HG03521 (cell line): Measurements from ENCODE around the gene SLCO2A1.
A peak's percentile ranks its signal among the peaks of the same experiment; 100 is the strongest.

Experiments used
- ATAC-seq: cut with Tn5 transposase; IDR thresholded peaks from one replicate; pipeline ENCODE4 v1.9.1; 2021; ENCODE audit warnings: mild to moderate bottlenecking, moderate library complexity; ENCODE audit not compliant: unreplicated experiment

The SLCO2A1 gene

GRCh38 chr3:133935843-133936769 lies 93.6 kb downstream of the SLCO2A1 start:
- ATAC-seq: no peak

- ATAC-seq: no peak
These were observed 94.5 kb downstream of the SLCO2A1 start for GRCh38 chr3:133934996-133935842.

GRCh38 chr3:133934073-133934970 lies 95.4 kb downstream of the SLCO2A1 start:
- ATAC-seq: no peak

DNA sequence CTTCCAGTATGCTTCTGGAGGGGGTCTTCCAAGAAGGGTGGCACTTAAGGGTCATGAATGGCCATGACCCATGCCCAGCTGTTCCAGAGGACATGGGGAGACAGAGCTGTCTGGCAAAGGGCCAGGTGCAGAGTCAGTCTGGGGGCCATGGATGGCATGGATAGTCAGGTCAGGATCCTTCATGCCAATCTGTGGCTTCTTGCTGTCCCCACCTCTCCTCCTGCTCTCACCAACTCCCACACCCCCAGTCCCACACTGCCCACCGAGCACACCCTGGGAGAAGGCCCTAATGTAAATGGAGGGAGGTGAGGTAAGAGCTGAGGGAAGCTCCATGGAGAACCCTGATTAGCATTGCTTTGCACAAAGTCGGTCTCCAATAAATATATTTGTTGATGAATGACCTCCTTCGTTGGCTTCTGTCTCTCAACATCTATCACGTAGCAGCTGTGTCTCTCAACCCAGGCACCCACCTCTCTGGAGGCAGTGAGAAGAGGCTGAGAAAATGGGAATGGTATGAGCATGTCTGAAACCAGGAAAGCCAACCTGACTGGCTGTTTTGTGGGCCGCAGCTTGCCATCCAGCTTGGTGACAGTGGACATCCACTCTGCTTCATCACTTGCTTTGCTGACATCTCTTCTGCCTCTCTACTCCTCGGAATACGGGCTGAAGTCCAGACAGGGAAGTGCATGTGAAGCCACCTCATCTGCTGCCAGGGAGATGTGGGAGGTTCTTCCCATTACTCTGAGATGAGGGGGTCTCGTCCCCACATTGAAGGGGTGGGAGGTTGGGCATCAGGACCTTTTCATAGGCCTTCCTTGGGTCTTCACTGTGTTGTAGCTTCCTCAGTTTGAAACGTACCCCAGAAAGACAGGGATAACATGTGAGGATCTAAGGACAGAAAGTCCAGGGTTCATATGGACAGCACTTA lies 96.4 kb downstream of the SLCO2A1 start:
- ATAC-seq: no peak

GRCh38 chr3:133932009-133932408 lies 97.7 kb downstream of the SLCO2A1 start:
- ATAC-seq: no peak

GRCh38 chr3:133931084-133931483 lies 98.6 kb downstream of the SLCO2A1 start:
- no peak for ATAC-seq

DNA sequence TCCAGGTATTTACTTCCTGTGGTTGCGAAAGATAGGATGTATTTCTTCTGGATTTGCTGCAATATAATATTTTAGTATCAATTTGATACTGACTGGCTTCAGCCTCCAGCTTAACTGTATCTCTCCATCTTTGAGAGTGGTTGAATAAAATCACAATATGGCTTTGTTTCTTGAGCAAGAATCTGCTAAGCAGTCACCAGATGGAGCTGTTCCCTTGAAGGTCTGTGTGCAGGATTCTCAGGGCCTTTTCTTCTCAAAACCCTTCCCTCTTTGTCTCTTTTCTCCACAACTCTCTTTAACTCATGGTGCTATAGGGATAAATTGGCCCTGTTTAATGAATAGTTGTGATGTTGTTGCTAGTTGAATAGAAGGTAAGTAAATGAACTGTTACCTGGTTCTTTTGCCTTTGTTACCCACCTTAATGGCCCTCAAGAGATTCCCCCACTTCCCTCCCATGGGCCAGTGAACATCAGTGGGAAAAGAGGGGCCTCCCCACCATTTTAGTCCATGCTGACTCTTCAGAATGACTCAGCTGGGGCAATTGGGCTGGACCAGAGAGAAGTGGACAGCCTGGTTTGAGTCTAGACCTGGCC lies 99.3 kb downstream of the SLCO2A1 start:
- ATAC-seq: no peak

GRCh38 chr3:133928903-133929607 lies 100.7 kb downstream of the SLCO2A1 start:
- no peak for ATAC-seq

DNA sequence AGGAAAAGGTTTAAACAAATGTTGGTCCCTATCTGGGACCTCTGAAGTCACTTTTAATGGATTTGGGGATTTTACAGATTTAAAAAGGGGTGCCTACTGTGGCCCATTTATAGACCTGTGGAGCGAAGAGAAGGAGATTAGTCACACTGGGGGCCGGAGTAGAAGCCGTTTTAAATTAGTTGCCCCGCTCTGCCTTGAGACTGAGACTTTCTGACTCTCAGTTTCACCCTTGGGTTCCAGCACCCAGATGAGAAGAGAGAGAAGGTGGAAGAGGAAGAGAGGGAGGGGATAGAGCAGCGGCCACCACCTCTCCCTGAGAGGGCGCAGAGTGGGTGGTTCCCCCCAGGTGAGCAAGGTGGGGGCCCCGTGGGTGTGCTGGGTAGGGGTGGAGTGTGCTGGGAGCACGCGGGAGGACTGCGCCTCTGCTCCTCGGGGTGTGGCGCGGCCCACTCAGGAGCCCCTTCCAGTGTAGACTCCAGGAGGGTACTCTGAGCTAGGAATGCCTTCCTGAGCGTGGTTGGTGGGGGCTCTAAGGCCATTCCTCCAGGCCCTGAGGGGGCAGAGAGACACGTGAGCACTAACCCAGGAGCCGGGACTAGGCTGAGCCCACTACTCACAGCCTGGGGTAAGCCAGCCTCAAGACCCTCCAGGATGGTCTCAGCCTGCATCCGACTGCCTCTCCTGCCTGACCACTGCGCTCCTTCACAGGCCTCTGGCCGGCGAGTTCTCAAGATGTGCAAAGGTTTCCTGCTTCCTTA lies 101.4 kb downstream of the SLCO2A1 start:
- ATAC-seq: no peak

DNA sequence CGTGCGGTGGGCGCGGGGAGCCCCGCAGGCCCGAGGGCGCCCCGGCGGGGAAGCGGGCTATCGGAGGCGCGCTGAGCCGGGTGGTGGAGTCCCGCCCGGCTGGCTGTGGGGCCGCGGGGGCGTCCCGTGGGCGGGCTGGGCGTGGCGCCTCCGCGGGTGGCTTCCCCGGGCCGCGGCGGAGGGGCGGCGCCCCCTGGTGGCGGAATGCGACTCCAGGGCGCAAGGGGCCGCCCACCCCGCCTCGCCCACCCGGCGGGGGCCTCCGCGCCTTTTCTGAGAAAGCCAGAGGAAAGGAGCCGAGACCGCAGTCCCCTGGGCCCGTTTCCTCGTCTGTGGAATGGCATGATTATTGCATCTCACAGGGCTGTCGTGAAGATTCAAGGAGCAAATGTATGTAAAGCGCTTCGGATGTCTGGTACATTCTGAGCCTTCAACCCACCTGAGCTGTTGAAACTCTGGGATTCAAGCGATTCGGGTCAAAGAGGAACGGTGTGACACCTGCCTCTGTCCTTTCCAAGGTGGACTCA lies 102.1 kb downstream of the SLCO2A1 start:
- ATAC-seq: peak; percentile 76

- ATAC-seq: peak; percentile 19
These were observed 102.8 kb downstream of the SLCO2A1 start for GRCh38 chr3:133926736-133927539.

- ATAC-seq: no peak
These were observed 103.6 kb downstream of the SLCO2A1 start for GRCh38 chr3:133925960-133926735.

DNA sequence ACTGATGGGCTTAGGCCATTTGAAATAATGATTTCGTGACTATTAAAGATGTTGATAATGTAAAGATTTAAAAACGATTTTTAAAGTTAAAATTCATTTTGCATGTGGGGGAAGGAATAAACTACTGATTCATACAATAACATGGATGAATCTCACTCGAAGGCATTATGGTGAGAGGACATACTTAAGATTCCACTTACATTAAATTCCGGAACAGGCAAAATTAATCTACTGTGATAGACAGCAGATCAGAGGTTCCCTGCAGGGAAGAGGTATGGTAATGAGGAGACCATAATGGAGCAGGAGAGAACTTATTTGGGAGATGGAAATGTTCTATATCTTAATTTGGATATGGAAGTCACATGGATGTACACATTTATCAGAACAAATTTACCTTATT lies 105.7 kb downstream of the SLCO2A1 start:
- no peak for ATAC-seq

GRCh38 chr3:133921592-133921991 lies 108.1 kb downstream of the SLCO2A1 start:
- no peak for ATAC-seq

DNA sequence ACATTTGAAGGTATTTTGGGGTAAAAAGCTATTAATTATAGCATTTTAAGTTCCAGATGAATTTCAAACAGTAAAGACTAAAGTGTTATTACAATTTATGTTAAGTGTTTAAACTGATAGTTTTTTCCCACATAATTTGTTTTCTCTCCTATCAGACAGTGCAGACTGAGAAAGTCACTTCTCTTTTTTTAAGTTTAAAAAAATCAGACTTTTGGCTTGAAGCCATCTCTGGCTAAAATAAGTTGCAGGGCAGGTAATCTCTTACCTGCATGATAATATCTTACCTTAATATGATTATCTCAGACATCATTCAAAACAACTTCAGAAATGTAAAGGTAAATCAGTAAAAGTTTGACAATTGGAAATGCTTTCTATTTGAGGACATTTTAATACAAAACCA lies 112.6 kb downstream of the SLCO2A1 start:
- ATAC-seq: no peak
